ENCODE results near the gene SHISA9.

Gene SHISA9

GRCh38 chr16:13047276-13047675 is 145.9 kb downstream of the SHISA9 start:
- Histone ChIP-seq H3K4me1 (no peaks in the 10 kb centered on the region), H3K27me3 (no peaks in the 10 kb centered on the region), H3K36me3 (no peaks in the 10 kb centered on the region), H3K9me3 (no peaks in the 10 kb centered on the region), H3K4me3 (ENCODE audit: low read depth, low read length) (no peak overlapping the region)
- no peak for DNase-seq
- TF ChIP-seq, protein P1, sequence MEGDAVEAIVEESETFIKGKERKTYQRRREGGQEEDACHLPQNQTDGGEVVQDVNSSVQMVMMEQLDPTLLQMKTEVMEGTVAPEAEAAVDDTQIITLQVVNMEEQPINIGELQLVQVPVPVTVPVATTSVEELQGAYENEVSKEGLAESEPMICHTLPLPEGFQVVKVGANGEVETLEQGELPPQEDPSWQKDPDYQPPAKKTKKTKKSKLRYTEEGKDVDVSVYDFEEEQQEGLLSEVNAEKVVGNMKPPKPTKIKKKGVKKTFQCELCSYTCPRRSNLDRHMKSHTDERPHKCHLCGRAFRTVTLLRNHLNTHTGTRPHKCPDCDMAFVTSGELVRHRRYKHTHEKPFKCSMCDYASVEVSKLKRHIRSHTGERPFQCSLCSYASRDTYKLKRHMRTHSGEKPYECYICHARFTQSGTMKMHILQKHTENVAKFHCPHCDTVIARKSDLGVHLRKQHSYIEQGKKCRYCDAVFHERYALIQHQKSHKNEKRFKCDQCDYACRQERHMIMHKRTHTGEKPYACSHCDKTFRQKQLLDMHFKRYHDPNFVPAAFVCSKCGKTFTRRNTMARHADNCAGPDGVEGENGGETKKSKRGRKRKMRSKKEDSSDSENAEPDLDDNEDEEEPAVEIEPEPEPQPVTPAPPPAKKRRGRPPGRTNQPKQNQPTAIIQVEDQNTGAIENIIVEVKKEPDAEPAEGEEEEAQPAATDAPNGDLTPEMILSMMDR (IDR thresholded peaks at IDR 0.05; ENCODE audit: low read depth, low read length) = no peak

GRCh38 chr16:13049688-13050087 is 148.3 kb downstream of the SHISA9 start:
- H3K9me3 ChIP-seq = no peaks in the 10 kb centered on the region
- H3K4me3 ChIP-seq (ENCODE audit: low read depth, low read length) = no peak overlapping the region
- H3K27me3 ChIP-seq = no peaks in the 10 kb centered on the region
- no peak for DNase-seq
- no peaks in the 10 kb centered on the region for H3K36me3 ChIP-seq
- TF ChIP-seq, protein P1 (IDR thresholded peaks at IDR 0.05; ENCODE audit: low read depth, low read length) = no peak
- no peaks in the 10 kb centered on the region for H3K4me1 ChIP-seq

DNA sequence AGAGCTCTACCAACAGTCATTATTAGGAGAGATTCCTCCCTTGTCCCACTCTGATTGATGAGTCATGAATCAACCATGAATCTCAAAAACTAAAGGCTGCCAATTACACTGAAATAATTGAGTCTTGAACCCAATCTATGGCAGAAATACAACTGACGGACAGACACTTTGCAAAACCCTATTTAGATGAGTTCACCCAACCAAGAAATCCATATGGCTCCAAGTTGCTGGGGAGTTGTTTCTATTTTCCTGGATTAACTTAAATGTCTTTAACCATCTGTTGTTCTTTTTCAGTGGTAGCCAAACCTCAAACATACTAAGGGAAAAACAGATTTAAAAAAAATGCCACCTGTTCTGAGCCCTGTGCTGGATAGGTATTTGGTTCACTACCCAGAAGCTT is 151.0 kb downstream of the SHISA9 start:
- no peak for DNase-seq
- H3K36me3 ChIP-seq = no peaks in the 10 kb centered on the region
- no peaks in the 10 kb centered on the region for H3K4me1 ChIP-seq
- no peak overlapping the region for H3K4me3 ChIP-seq (ENCODE audit: low read depth, low read length)
- no peaks in the 10 kb centered on the region for H3K27me3 ChIP-seq
- no peaks in the 10 kb centered on the region for H3K9me3 ChIP-seq
- TF ChIP-seq, protein P1 (IDR thresholded peaks at IDR 0.05; ENCODE audit: low read depth, low read length) = no peak

GRCh38 chr16:13055480-13055879 is 154.1 kb downstream of the SHISA9 start:
- Histone ChIP-seq H3K36me3 (no peaks in the 10 kb centered on the region), H3K4me3 (ENCODE audit: low read depth, low read length) (no peak overlapping the region), H3K4me1 (no peaks in the 10 kb centered on the region), H3K9me3 (no peaks in the 10 kb centered on the region), H3K27me3 (no peaks in the 10 kb centered on the region)
- DNase-seq = no peak
- TF ChIP-seq, protein P1 (IDR thresholded peaks at IDR 0.05; ENCODE audit: low read depth, low read length) = no peak

DNA sequence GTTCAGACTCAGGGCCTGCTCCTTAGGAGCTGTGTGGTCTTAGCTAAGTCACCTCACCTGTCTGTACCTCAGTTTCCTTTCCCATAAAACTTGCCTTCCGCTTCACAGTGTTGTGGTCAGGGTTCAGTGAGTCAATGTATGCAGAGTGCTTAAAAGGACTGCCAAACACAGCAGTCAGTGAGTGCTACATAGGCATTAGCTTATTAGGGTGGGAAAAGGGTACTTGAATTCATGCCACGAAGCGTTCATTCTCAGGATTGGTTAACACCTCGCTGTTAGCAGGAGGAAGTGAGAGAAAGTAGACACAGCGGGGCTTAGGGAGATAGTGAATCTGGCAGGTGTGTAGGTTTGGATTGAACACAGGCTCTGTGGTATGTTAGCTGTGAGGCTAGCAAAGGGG is 155.2 kb downstream of the SHISA9 start:
- Histone ChIP-seq H3K4me3 (ENCODE audit: low read depth, low read length) (no peak overlapping the region), H3K36me3 (no peaks in the 10 kb centered on the region), H3K9me3 (no peaks in the 10 kb centered on the region), H3K4me1 (no peaks in the 10 kb centered on the region), H3K27me3 (no peaks in the 10 kb centered on the region)
- TF ChIP-seq, protein P1 (IDR thresholded peaks at IDR 0.05; ENCODE audit: low read depth, low read length) = no peak
- DNase-seq = no peak

DNA sequence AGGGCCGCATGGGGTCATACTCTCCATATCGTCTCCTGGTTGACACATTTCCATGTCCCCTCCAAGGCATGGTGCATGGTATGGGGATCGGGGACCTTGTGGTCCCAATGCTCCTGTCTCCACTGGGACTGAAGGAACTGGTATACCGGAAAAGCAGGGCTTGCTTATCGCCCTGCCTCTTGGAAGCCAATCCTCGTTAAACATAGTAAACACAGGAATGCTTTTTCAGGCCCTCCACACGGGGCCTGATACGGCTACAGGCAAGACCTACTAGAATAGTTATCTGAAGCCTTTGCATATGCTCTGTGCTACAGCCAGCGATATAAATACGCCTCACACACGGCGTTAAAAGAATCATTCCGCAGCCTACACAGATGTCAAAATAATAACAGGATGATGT is 159.5 kb downstream of the SHISA9 start:
- no peak for DNase-seq
- H3K36me3 ChIP-seq = no peaks in the 10 kb centered on the region
- no peaks in the 10 kb centered on the region for H3K4me1 ChIP-seq
- no peaks in the 10 kb centered on the region for H3K27me3 ChIP-seq
- TF ChIP-seq, protein P1 (IDR thresholded peaks at IDR 0.05; ENCODE audit: low read depth, low read length) = no peak
- H3K9me3 ChIP-seq = no peaks in the 10 kb centered on the region
- no peak overlapping the region for H3K4me3 ChIP-seq (ENCODE audit: low read depth, low read length)

Data from BE2C (cell line).